HepG2 (cell line): ENCODE results near the gene GABRB1. TPM values are rescaled to one million over a fixed set of nuclear protein-coding genes. Genes with fewer than 3 reads are reported as not detected.

Experiments
- ATAC-seq: fragments of 200-7000 bp; cut with Tn5 transposase; 3 replicates; pipeline ENCODE4 v1.9.1; 2020; ENCODE audit warnings: mild to moderate bottlenecking, moderate library complexity
- BruUV-seq: library from RNA; stranded (reverse); fragments of 400-500 nt; replicated peaks from 2 replicates; lab custom pipeline; 2021; lab: Mats Ljungman, UMichigan
- CTCF ChIA-PET: fragments of 300-600 bp; formaldehyde crosslinking; extraction: SDS; loops from one replicate; lab custom pipeline; 2021; ENCODE audit warnings: low total read pairs, inconsistent platforms, low intra/inter-chr PET ratio; lab: Yijun Ruan, JAX
- POLR2A ChIA-PET: fragments of 350-600 bp; sonication (Branson Sonifier 250); formaldehyde crosslinking; loops from one replicate; lab custom pipeline; 2020; ENCODE audit warnings: antibody characterized with exemption, inconsistent platforms; lab: Yijun Ruan, JAX
- DNase-seq: peaks from one replicate; pipeline ENCODE4 v3.0.0-alpha.2; 2015; ENCODE audit warnings: low spot score
- FAIRE-seq: peaks from 3 replicates; lab custom pipeline; 2011; peaks lifted over from hg19 to GRCh38; lab: Jason Lieb, UNC
- H2AFZ ChIP-seq: one replicate; pipeline ENCODE4 v1.6.1; 2011; ENCODE audit warnings: low read length, inconsistent platforms
- H3K27ac ChIP-seq: fragments of 300-600 bp; 3 replicates; pipeline ENCODE4 v1.8.0; 2011; ENCODE audit warnings: mixed run types, mild to moderate bottlenecking, mixed read lengths, low read length, inconsistent platforms; ENCODE audit not compliant: insufficient read depth; ENCODE audit errors: extremely low read length
- H3K27me3 ChIP-seq, 2 experiments: fragments of 200-600 bp in 1 of 2; 2 replicates in 1 of 2; 3 replicates in 1 of 2; pipeline versions ENCODE4 v1.6.0 to v1.8.0; 2011; ENCODE audit warnings: low read length in 2 of 2, mild to moderate bottlenecking in 2 of 2, moderate library complexity in 2 of 2, inconsistent platforms in 1 of 2; ENCODE audit not compliant: insufficient read depth in 2 of 2, control insufficient read depth in 1 of 2
- H3K36me3 ChIP-seq, 2 experiments: fragments of 200-600 bp in 1 of 2; replicated peaks in 1 of 2; 2 replicates in 1 of 2; 3 replicates in 1 of 2; pipeline versions ENCODE4 v1.5.1 to v1.8.0; 2011; ENCODE audit warnings: low read length in 2 of 2, inconsistent platforms in 1 of 2; ENCODE audit not compliant: insufficient read depth in 2 of 2, control insufficient read depth in 1 of 2
- H3K4me1 ChIP-seq: 2 replicates; pipeline ENCODE4 v1.5.1; 2012; ENCODE audit warnings: low read length, inconsistent platforms; ENCODE audit not compliant: insufficient read depth
- H3K4me2 ChIP-seq: 2 replicates; pipeline ENCODE4 v1.6.0; 2011; ENCODE audit warnings: low read depth, low read length, inconsistent platforms
- H3K4me3 ChIP-seq, 3 experiments: fragments of 200-600 bp in 1 of 3; sonication (generic), shearing (Covaris generic) in 1 of 3; replicated peaks in 1 of 3; 2 replicates each; pipeline ENCODE4 v1.5.1; 2011 to 2016; ENCODE audit warnings: low read length in 3 of 3, inconsistent platforms in 2 of 3, low read depth in 2 of 3, mild to moderate bottlenecking in 2 of 3, control low read depth in 1 of 3, mixed read lengths in 1 of 3; ENCODE audit not compliant: insufficient read depth in 1 of 3
- H3K79me2 ChIP-seq: one replicate; pipeline ENCODE4 v1.6.1; 2011; ENCODE audit warnings: low read length, inconsistent platforms; ENCODE audit not compliant: insufficient read depth
- H3K9ac ChIP-seq: 2 replicates; pipeline ENCODE4 v1.6.0; 2011; ENCODE audit warnings: mild to moderate bottlenecking, low read depth, low read length, inconsistent platforms; ENCODE audit not compliant: insufficient read depth
- H3K9me3 ChIP-seq: 2 replicates; pipeline ENCODE4 v1.5.1; 2012; ENCODE audit warnings: mild to moderate bottlenecking, low read length
- H4K20me1 ChIP-seq: 2 replicates; pipeline ENCODE4 v1.6.0; 2011; ENCODE audit warnings: inconsistent platforms, mild to moderate bottlenecking, low read length, moderate library complexity; ENCODE audit not compliant: insufficient read depth
- ADNP ChIP-seq: sonication (generic); formaldehyde crosslinking; IDR thresholded peaks from 2 replicates; pipeline ENCODE4 v1.4.0; 2020; ENCODE audit warnings: missing genetic modification reagents
- ATAD3A ChIP-seq: sonication (generic); formaldehyde crosslinking; IDR thresholded peaks from 2 replicates; pipeline ENCODE4 v1.4.0; 2020; ENCODE audit warnings: missing genetic modification reagents
- KMT2B ChIP-seq: IDR thresholded peaks from 2 replicates; pipeline ENCODE4 v1.6.1; 2016; ENCODE audit warnings: missing genetic modification reagents, missing compliant biosample characterization
- NFIC ChIP-seq: IDR thresholded peaks from 2 replicates; pipeline ENCODE4 v1.6.1; 2012; ENCODE audit warnings: mild to moderate bottlenecking, low read length, inconsistent platforms
- POGZ ChIP-seq: sonication (generic); formaldehyde crosslinking; IDR thresholded peaks from 2 replicates; pipeline ENCODE4 v1.4.0; 2020; ENCODE audit warnings: mild to moderate bottlenecking, missing genetic modification reagents
- REPIN1 ChIP-seq: sonication (generic); formaldehyde crosslinking; IDR thresholded peaks from 2 replicates; pipeline ENCODE4 v1.8.0; 2022; ENCODE audit warnings: missing genetic modification reagents, low read depth, mild to moderate bottlenecking, borderline replicate concordance
- RXRA ChIP-seq: sonication (generic); formaldehyde crosslinking; IDR thresholded peaks from 2 replicates; pipeline ENCODE4 v1.5.1; 2020; ENCODE audit warnings: missing genetic modification reagents
- SRY ChIP-seq: sonication (generic); formaldehyde crosslinking; IDR thresholded peaks from 2 replicates; pipeline ENCODE4 v1.8.0; 2022; ENCODE audit warnings: mild to moderate bottlenecking, missing genetic modification reagents
- ZC3H4 ChIP-seq: sonication (generic); formaldehyde crosslinking; IDR thresholded peaks from 2 replicates; pipeline ENCODE4 v1.4.0; 2020; ENCODE audit warnings: missing genetic modification reagents, borderline replicate concordance
- ZNF678 ChIP-seq: sonication (generic); formaldehyde crosslinking; IDR thresholded peaks from 2 replicates; pipeline ENCODE4 v1.4.0; 2020; ENCODE audit warnings: mild to moderate bottlenecking, missing genetic modification reagents
- ZNF746 ChIP-seq: sonication (generic); formaldehyde crosslinking; IDR thresholded peaks from 2 replicates; pipeline ENCODE4 v1.8.0; 2022; ENCODE audit warnings: mild to moderate bottlenecking, missing genetic modification reagents
- ZNF782 ChIP-seq: sonication (generic); formaldehyde crosslinking; IDR thresholded peaks from 2 replicates; pipeline ENCODE4 v1.4.0; 2020; ENCODE audit warnings: missing genetic modification reagents, mild to moderate bottlenecking, borderline replicate concordance
- WGBS: methylation state at CpG from one replicate; pipeline ENCODE4 v1.1.6; 2017; ENCODE audit warnings: low lambda C conversion rate; 5-methylcytosine and 5-hydroxymethylcytosine counted together
- in situ Hi-C: cut with HindIII; loops from 2 replicates; pipeline ENCODE4 v1.10.0; 2017; ENCODE audit warnings: low pct_unique_long_range_greater_than_20kb; ENCODE audit not compliant: extremely low pct_ligation_motif_present
- intact Hi-C: fragments of 100-400 bp; cut with micrococcal nuclease; formaldehyde crosslinking; loops from one replicate; pipeline ENCODE4 v1.10.0; 2022; ENCODE audit not compliant: unreplicated experiment
- polyA plus RNA-seq, 8 experiments: library from polyadenylated mRNA; depleted of rRNA in 3 of 8; stranded (reverse) in 7 of 8; unstranded in 1 of 8; fragments of >200 nt; fragmentation: Illumina TruSeq in 4 of 8; extraction: Trizol in 4 of 8; gene quantifications; 2 replicates each; pipeline versions ENCODE4 v1.2.1 to v1.2.3, GENCODE V29; 2011 to 2016; ENCODE audit warnings: low read depth in 4 of 8, missing spikeins in 1 of 8, mixed read lengths in 1 of 8; ENCODE audit not compliant: insufficient read depth in 1 of 8
- total RNA-seq, 5 experiments: library from RNA; depleted of rRNA; stranded (reverse); fragments of >200 nt; fragmentation: Illumina TruSeq; extraction: Trizol; gene quantifications; 2 replicates each; pipeline ENCODE4 v1.2.3, GENCODE V29; 2016; ENCODE audit warnings: low read depth in 1 of 5
- TF ChIP-seq, protein P1 (sequence below): sonication (generic); formaldehyde crosslinking; IDR thresholded peaks from 2 replicates; pipeline ENCODE4 v1.5.0; 2020; ENCODE audit warnings: mild to moderate bottlenecking, missing genetic modification reagents
- TF ChIP-seq, protein P2 (sequence below): sonication (generic); formaldehyde crosslinking; IDR thresholded peaks from 2 replicates; pipeline ENCODE4 v1.5.1; 2020; ENCODE audit warnings: mild to moderate bottlenecking, missing genetic modification reagents, borderline replicate concordance
- TF ChIP-seq, protein P3 (sequence below): sonication (generic); formaldehyde crosslinking; IDR thresholded peaks from 2 replicates; pipeline ENCODE4 v1.8.1; 2023; ENCODE audit warnings: missing genetic modification reagents, mild to moderate bottlenecking, borderline replicate concordance
- TF ChIP-seq, protein P4 (sequence below): sonication (generic); formaldehyde crosslinking; IDR thresholded peaks from 2 replicates; pipeline ENCODE4 v1.5.0; 2020; ENCODE audit warnings: missing genetic modification reagents

GABRB1 gene
- total and polyA plus RNA-seq, 2 of the 13 experiments (the other 11 are each of a cell fraction or from before 2014, with no cell fraction given): not detected

DNA sequence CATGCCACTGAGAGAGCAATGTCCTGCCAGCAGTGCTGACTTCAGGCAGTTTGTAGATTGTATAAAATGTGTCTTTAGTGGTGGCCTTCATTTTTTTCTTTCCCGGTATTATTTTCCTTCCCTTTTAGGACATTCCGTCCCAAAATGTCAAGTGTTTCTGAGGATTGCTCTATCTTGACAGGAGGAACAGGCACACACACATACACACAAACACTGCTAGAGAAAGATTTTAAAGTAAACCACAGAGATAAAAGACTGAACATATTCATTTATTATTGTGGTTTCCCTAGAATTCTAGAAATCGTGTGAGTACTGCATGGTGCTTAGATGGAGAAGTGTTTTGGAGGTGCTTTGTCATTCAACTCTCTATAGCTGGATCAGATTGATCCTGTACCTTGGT is 111.9 kb downstream of the GABRB1 start:
- H3K79me2 ChIP-seq: no peaks in the 10 kb centered on the region
- DNase-seq: no peak
- no peak for FAIRE-seq
- no peak overlapping the region for H3K9ac ChIP-seq
- CTCF ChIA-PET: no interaction called here
- H3K9me3 ChIP-seq: no peaks in the 10 kb centered on the region
- H2AFZ ChIP-seq: no peak overlapping the region
- POLR2A ChIA-PET: no interaction called here
- no peak for TF ChIP-seq ZNF782
- TF ChIP-seq KMT2B (CRISPR knock-in tag): no peak
- no peak for TF ChIP-seq RXRA (CRISPR knock-in tag)
- TF ChIP-seq, protein P1, sequence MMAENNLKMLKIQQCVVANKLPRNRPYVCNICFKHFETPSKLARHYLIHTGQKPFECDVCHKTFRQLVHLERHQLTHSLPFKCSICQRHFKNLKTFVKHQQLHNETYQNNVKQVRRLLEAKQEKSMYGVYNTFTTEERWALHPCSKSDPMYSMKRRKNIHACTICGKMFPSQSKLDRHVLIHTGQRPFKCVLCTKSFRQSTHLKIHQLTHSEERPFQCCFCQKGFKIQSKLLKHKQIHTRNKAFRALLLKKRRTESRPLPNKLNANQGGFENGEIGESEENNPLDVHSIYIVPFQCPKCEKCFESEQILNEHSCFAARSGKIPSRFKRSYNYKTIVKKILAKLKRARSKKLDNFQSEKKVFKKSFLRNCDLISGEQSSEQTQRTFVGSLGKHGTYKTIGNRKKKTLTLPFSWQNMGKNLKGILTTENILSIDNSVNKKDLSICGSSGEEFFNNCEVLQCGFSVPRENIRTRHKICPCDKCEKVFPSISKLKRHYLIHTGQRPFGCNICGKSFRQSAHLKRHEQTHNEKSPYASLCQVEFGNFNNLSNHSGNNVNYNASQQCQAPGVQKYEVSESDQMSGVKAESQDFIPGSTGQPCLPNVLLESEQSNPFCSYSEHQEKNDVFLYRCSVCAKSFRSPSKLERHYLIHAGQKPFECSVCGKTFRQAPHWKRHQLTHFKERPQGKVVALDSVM (CRISPR knock-in tag): no peak
- TF ChIP-seq, protein P2, sequence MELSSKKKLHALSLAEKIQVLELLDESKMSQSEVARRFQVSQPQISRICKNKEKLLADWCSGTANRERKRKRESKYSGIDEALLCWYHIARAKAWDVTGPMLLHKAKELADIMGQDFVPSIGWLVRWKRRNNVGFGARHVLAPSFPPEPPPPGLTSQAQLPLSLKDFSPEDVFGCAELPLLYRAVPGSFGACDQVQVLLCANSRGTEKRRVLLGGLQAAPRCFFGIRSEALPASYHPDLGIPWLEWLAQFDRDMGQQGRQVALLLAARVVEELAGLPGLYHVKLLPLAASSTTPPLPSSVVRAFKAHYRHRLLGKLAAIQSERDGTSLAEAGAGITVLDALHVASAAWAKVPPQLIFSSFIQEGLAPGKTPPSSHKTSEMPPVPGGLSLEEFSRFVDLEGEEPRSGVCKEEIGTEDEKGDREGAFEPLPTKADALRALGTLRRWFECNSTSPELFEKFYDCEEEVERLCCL: no peak
- TF ChIP-seq SRY (CRISPR knock-in tag): no peak
- TF ChIP-seq, protein P3, sequence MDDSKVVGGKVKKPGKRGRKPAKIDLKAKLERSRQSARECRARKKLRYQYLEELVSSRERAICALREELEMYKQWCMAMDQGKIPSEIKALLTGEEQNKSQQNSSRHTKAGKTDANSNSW (CRISPR knock-in tag): no peak
- no peak for TF ChIP-seq ZC3H4 (CRISPR knock-in tag)
- TF ChIP-seq, protein P4, sequence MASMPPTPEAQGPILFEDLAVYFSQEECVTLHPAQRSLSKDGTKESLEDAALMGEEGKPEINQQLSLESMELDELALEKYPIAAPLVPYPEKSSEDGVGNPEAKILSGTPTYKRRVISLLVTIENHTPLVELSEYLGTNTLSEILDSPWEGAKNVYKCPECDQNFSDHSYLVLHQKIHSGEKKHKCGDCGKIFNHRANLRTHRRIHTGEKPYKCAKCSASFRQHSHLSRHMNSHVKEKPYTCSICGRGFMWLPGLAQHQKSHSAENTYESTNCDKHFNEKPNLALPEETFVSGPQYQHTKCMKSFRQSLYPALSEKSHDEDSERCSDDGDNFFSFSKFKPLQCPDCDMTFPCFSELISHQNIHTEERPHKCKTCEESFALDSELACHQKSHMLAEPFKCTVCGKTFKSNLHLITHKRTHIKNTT (CRISPR knock-in tag): no peak
- TF ChIP-seq POGZ: no peak
- no peak for TF ChIP-seq ATAD3A (CRISPR knock-in tag)
- TF ChIP-seq ADNP: no peak
- TF ChIP-seq REPIN1 (CRISPR knock-in tag): no peak
- TF ChIP-seq ZNF746: no peak
- TF ChIP-seq ZNF678 (CRISPR knock-in tag): no peak
- no peak for TF ChIP-seq NFIC
- no peaks in the 10 kb centered on the region for H3K36me3 ChIP-seq
- in situ Hi-C loops: no loop called here
- H3K4me2 ChIP-seq: no peak overlapping the region
- no peak overlapping the region for H3K4me3 ChIP-seq
- no peak for ATAC-seq
- H4K20me1 ChIP-seq: no peaks in the 10 kb centered on the region
- no TSS peak for BruUV-seq
- WGBS: 60% methylated on average over 3 of the region's 3 CpGs
- no peaks in the 10 kb centered on the region for H3K4me1 ChIP-seq
- H3K27me3 ChIP-seq: no peaks in the 10 kb centered on the region
- intact Hi-C loops: no loop called here
- H3K27ac ChIP-seq: no peak overlapping the region
